Fibroblast of lung (primary cell): ENCODE measurements around the gene TMEM184A. TPM values are rescaled to one million over a fixed set of nuclear protein-coding genes. Genes with fewer than 3 reads are reported as not detected.

ENCODE experiments used
- DNase-seq, 2 donors: peaks; one replicate each; pipeline versions ENCODE4 v3.0.0 to v3.0.0-alpha.2; 2010; ENCODE audit warnings: low read depth in 2 of 2
- H2AFZ ChIP-seq: 2 replicates; pipeline ENCODE4 v1.5.1; 2012; ENCODE audit warnings: low read length, control low read depth, inconsistent platforms
- H3K27ac ChIP-seq: 2 replicates; pipeline ENCODE4 v1.5.1; 2011; ENCODE audit warnings: low read length, control low read depth; ENCODE audit not compliant: insufficient read depth
- H3K27me3 ChIP-seq: 2 replicates; pipeline ENCODE4 v1.5.1; 2011; ENCODE audit warnings: mild to moderate bottlenecking, low read length; ENCODE audit not compliant: control insufficient read depth, insufficient read depth
- H3K36me3 ChIP-seq: 2 replicates; pipeline ENCODE4 v1.5.1; 2011; ENCODE audit warnings: low read length; ENCODE audit not compliant: control insufficient read depth, insufficient read depth
- H3K4me1 ChIP-seq: 2 replicates; pipeline ENCODE4 v1.5.1; 2011; ENCODE audit warnings: low read length; ENCODE audit not compliant: control insufficient read depth, insufficient read depth; ENCODE audit errors: extremely low read depth
- H3K4me2 ChIP-seq: 2 replicates; pipeline ENCODE4 v1.5.1; 2011; ENCODE audit warnings: low read length, control low read depth; ENCODE audit not compliant: insufficient read depth; ENCODE audit errors: extremely low read depth
- H3K4me3 ChIP-seq, 4 experiments: fragments of 200-600 bp in 1 of 4; sonication (generic) in 1 of 4; replicated peaks in 1 of 4; 2 replicates each; pipeline ENCODE4 v1.5.1; 2011 to 2016; ENCODE audit warnings: low read length in 4 of 4, low read depth in 3 of 4, mild to moderate bottlenecking in 3 of 4, control low read depth in 2 of 4, inconsistent platforms in 1 of 4, mixed read lengths in 1 of 4; ENCODE audit not compliant: insufficient read depth in 1 of 4; ENCODE audit errors: control extremely low read depth in 1 of 4
- H3K79me2 ChIP-seq: 2 replicates; pipeline ENCODE4 v1.5.1; 2012; ENCODE audit warnings: mild to moderate bottlenecking, low read length, inconsistent platforms; ENCODE audit not compliant: control insufficient read depth, insufficient read depth
- H3K9ac ChIP-seq: 2 replicates; pipeline ENCODE4 v1.5.1; 2011; ENCODE audit warnings: mild to moderate bottlenecking, low read length, control low read depth; ENCODE audit not compliant: insufficient read depth
- H3K9me3 ChIP-seq: 2 replicates; pipeline ENCODE4 v1.5.1; 2012; ENCODE audit warnings: low read depth, low read length; ENCODE audit not compliant: control insufficient read depth, insufficient read depth
- H4K20me1 ChIP-seq: 2 replicates; pipeline ENCODE4 v1.5.1; 2011; ENCODE audit warnings: low read length; ENCODE audit not compliant: control insufficient read depth, insufficient read depth; ENCODE audit errors: extremely low read depth
- CTCF ChIP-seq, 2 donors: IDR thresholded peaks in 1 of 2; conservative IDR thresholded peaks in 1 of 2; 1 replicate in 1 of 2; 2 replicates in 1 of 2; pipeline ENCODE4 v1.5.1; 2011 to 2012; ENCODE audit warnings: low read length in 2 of 2, control low read depth in 1 of 2, inconsistent platforms in 1 of 2, low read depth in 1 of 2, mild to moderate bottlenecking in 1 of 2
- EZH2 ChIP-seq: IDR thresholded peaks from 2 replicates; pipeline ENCODE4 v1.5.1; 2012; ENCODE audit warnings: low read length, control low read depth, mild to moderate bottlenecking; ENCODE audit errors: missing control alignments
- polyA plus RNA-seq, 2 donors: library from polyadenylated mRNA; depleted of rRNA in 1 of 2; stranded (reverse) in 1 of 2; unstranded in 1 of 2; fragments of >200 nt; gene quantifications; 2 replicates each; pipeline ENCODE4 v1.2.1, GENCODE V29; 2011 to 2012; ENCODE audit warnings: missing spikeins in 1 of 2
- total RNA-seq: library from RNA; depleted of rRNA; stranded (reverse); fragments of >200 nt; gene quantifications from 2 replicates; pipeline ENCODE4 v1.2.1, GENCODE V29; 2014

TMEM184A gene
- total and polyA plus RNA-seq, 2 donors (not counting 1 experiment from before 2014, with no cell fraction given): under 0.01 to 0.05 TPM

- no peak overlapping the region for H3K4me3 ChIP-seq
- H3K27me3 ChIP-seq: no peaks in the 10 kb centered on the region
- H3K9ac ChIP-seq: no peak overlapping the region
- H3K27ac ChIP-seq: no peak overlapping the region
- no peaks in the 10 kb centered on the region for H3K36me3 ChIP-seq
- H3K4me1 ChIP-seq: peaks cover 12% of the 10 kb centered on the region
- H3K4me2 ChIP-seq: no peak overlapping the region
- H3K9me3 ChIP-seq: no peaks in the 10 kb centered on the region
- no peak for TF ChIP-seq EZH2
- no peak for TF ChIP-seq CTCF (conservative IDR thresholded peaks at IDR 0.05 in 1 of 2, IDR thresholded peaks at IDR 0.05 in 1 of 2; ENCODE audit: low read depth in 1 of 2, low read length in 2 of 2)
- DNase-seq: no peak
- no peaks in the 10 kb centered on the region for H3K79me2 ChIP-seq
- H4K20me1 ChIP-seq: no peaks in the 10 kb centered on the region
- H2AFZ ChIP-seq: no peak overlapping the region
Measured at GRCh38 chr7:1557771-1558170, 1.8 kb upstream of the TMEM184A start.

GRCh38 chr7:1557006-1557405 is 1.0 kb upstream of the TMEM184A start:
- Histone ChIP-seq H3K27ac (no peak overlapping the region), H2AFZ (no peak overlapping the region), H3K79me2 (no peaks in the 10 kb centered on the region), H4K20me1 (no peaks in the 10 kb centered on the region), H3K36me3 (no peaks in the 10 kb centered on the region), H3K9ac (no peak overlapping the region), H3K4me1 (peaks cover 12% of the 10 kb centered on the region), H3K9me3 (no peaks in the 10 kb centered on the region), H3K4me2 (no peak overlapping the region), H3K27me3 (no peaks in the 10 kb centered on the region), H3K4me3 (no peak overlapping the region)
- DNase-seq: no peak
- TF ChIP-seq EZH2: no peak
- no peak for TF ChIP-seq CTCF (conservative IDR thresholded peaks at IDR 0.05 in 1 of 2, IDR thresholded peaks at IDR 0.05 in 1 of 2; ENCODE audit: low read depth in 1 of 2, low read length in 2 of 2)

GRCh38 chr7:1555046-1555812 is 776 bp downstream of the TMEM184A start:
- Histone ChIP-seq H3K4me2 (peak overlapping the region; percentile 59), H3K79me2 (no peaks in the 10 kb centered on the region)

More at GRCh38 chr7:1555046-1555812, 776 bp downstream of the TMEM184A start:
- DNase-seq: peak; percentile 79 to 85
- Histone ChIP-seq H4K20me1 (no peaks in the 10 kb centered on the region), H3K27ac (peak overlapping the region; percentile 23), H3K9me3 (no peaks in the 10 kb centered on the region), H3K27me3 (no peaks in the 10 kb centered on the region), H3K9ac (peak overlapping the region; percentile 23), H3K4me3 (no peak overlapping the region), H3K36me3 (no peaks in the 10 kb centered on the region), H2AFZ (peak overlapping the region; percentile 59), H3K4me1 (peaks cover 12% of the 10 kb centered on the region)
- TF ChIP-seq EZH2 (no peak), CTCF (conservative IDR thresholded peaks at IDR 0.05 in 1 of 2, IDR thresholded peaks at IDR 0.05 in 1 of 2; ENCODE audit: low read depth in 1 of 2, low read length in 2 of 2) (no peak)
